Adrenal gland (tissue), 5 donors: Measurements from ENCODE around the gene FOXB1.

ENCODE experiments used
- CTCF ChIP-seq, 6 experiments: fragments of 450-650 bp in 4 of 6; fragments of 200-600 bp in 2 of 6; sonication (generic) in 1 of 6; IDR thresholded peaks; 1 replicate in 5 of 6; 2 replicates in 1 of 6; pipeline versions ENCODE4 v1.5.1 to v1.8.0; 2016 to 2021; ENCODE audit warnings: antibody characterized with exemption in 6 of 6, mild to moderate bottlenecking in 2 of 6, moderate library complexity in 1 of 6
- POLR2A ChIP-seq, 2 donors: fragments of 450-650 bp; IDR thresholded peaks; one replicate each; pipeline ENCODE4 v1.6.1; 2017; ENCODE audit warnings: antibody characterized with exemption in 2 of 2, mild to moderate bottlenecking in 2 of 2, moderate library complexity in 1 of 2
- donor health status: DM: no; HTN: no; CAD: no.

GRCh38 chr15:60017538-60018520, 13.7 kb downstream of the FOXB1 start:
- TF ChIP-seq CTCF (IDR thresholded peaks at IDR 0.05), result no peak
- TF ChIP-seq POLR2A (IDR thresholded peaks at IDR 0.05), result no peak
